Panc1 (cell line): ENCODE measurements around the gene ZBTB20. TPM values are rescaled to one million over a fixed set of nuclear protein-coding genes. Genes with fewer than 3 reads are reported as not detected.

ENCODE experiments used
- ATAC-seq: fragments of 200-7000 bp; cut with Tn5 transposase; 2 replicates; pipeline ENCODE4 v1.9.1; 2020; ENCODE audit warnings: mild to moderate bottlenecking, moderate library complexity
- BruUV-seq: library from RNA; stranded (reverse); fragments of 400-500 nt; replicated peaks from 2 replicates; lab custom pipeline; 2021; lab: Mats Ljungman, UMichigan
- CTCF ChIA-PET: fragments of 300-600 bp; sonication (Branson Sonifier 250); formaldehyde crosslinking; loops from one replicate; lab custom pipeline; 2022; ENCODE audit warnings: antibody characterized with exemption; lab: Charles Lee
- POLR2A ChIA-PET: fragments of 300-600 bp; sonication (Branson Sonifier 250); formaldehyde crosslinking; loops from one replicate; lab custom pipeline; 2022; ENCODE audit warnings: antibody characterized with exemption; lab: Charles Lee
- DNase-seq: peaks from one replicate; pipeline ENCODE4 v3.0.0-alpha.2; 2010; ENCODE audit warnings: low read depth, low spot score
- H3K27ac ChIP-seq: 2 replicates; pipeline ENCODE4 v1.5.1; 2011; ENCODE audit warnings: mild to moderate bottlenecking, low read length, inconsistent platforms
- H3K27me3 ChIP-seq: fragments of 200-500 bp; sonication (Bioruptor generic); 2 replicates; pipeline ENCODE4 v1.6.0; 2014; ENCODE audit warnings: low read length, inconsistent platforms; ENCODE audit not compliant: control insufficient read depth, insufficient read depth
- H3K36me3 ChIP-seq: fragments of 200-500 bp; sonication (Bioruptor generic); 2 replicates; pipeline ENCODE4 v1.5.1; 2014; ENCODE audit warnings: inconsistent platforms, mild to moderate bottlenecking, low read length, moderate library complexity; ENCODE audit not compliant: control insufficient read depth, insufficient read depth
- H3K4me1 ChIP-seq: 2 replicates; pipeline ENCODE4 v1.5.1; 2011; ENCODE audit warnings: inconsistent platforms, mild to moderate bottlenecking, low read length, moderate library complexity; ENCODE audit not compliant: control insufficient read depth, insufficient read depth
- H3K4me3 ChIP-seq, 2 experiments: 2 replicates each; pipeline ENCODE4 v1.5.1; 2011 to 2012; ENCODE audit warnings: low read depth in 2 of 2, low read length in 2 of 2, mild to moderate bottlenecking in 2 of 2, inconsistent platforms in 1 of 2, moderate library complexity in 1 of 2
- H3K9me3 ChIP-seq: fragments of 200-500 bp; sonication (Bioruptor generic); 2 replicates; pipeline ENCODE4 v1.5.1; 2014; ENCODE audit warnings: low read depth, mild to moderate bottlenecking, inconsistent platforms, low read length, moderate library complexity; ENCODE audit not compliant: control insufficient read depth, insufficient read depth
- POLR2AphosphoS5 ChIP-seq: IDR thresholded peaks from 2 replicates; pipeline ENCODE4 v1.6.1; 2012; ENCODE audit warnings: mild to moderate bottlenecking, low read depth, low read length, moderate library complexity
- SIN3A ChIP-seq: IDR thresholded peaks from 2 replicates; pipeline ENCODE4 v1.6.1; 2012; ENCODE audit warnings: low read depth, mild to moderate bottlenecking, low read length, moderate library complexity, borderline replicate concordance; ENCODE audit not compliant: insufficient read depth
- TCF7L2 ChIP-seq: IDR thresholded peaks from 2 replicates; pipeline ENCODE4 v1.6.1; 2011; ENCODE audit warnings: mild to moderate bottlenecking, low read depth, low read length, inconsistent platforms
- in situ Hi-C: cut with HindIII; loops from 2 replicates; pipeline ENCODE4 v1.10.0; 2016; ENCODE audit warnings: low sequenced_read_pairs, low pct_unique_long_range_greater_than_20kb
- intact Hi-C: fragments of 100-400 bp; cut with micrococcal nuclease; formaldehyde crosslinking; loops from one replicate; pipeline ENCODE4 v1.10.0; 2022; ENCODE audit not compliant: unreplicated experiment
- total RNA-seq: library from RNA; stranded (reverse); gene quantifications from one replicate; pipeline ENCODE4 v1.2.1, GENCODE V29; 2021; ENCODE audit not compliant: unreplicated experiment
- TF ChIP-seq, protein P1 (sequence below), 2 experiments: IDR thresholded peaks; 2 replicates each; pipeline ENCODE4 v1.6.1; 2011 to 2012; ENCODE audit warnings: low read depth in 2 of 2, control low read depth in 1 of 2, low read length in 1 of 2, mild to moderate bottlenecking in 1 of 2, moderate library complexity in 1 of 2; ENCODE audit not compliant: insufficient read depth in 1 of 2
- TF ChIP-seq, protein P2 (sequence below): fragments of 450-650 bp; IDR thresholded peaks from 2 replicates; pipeline ENCODE4 v1.5.1; 2017; ENCODE audit warnings: mild to moderate bottlenecking

Gene ZBTB20
- total RNA-seq, 1 experiment from 2014 or later: 4.1 TPM

DNA sequence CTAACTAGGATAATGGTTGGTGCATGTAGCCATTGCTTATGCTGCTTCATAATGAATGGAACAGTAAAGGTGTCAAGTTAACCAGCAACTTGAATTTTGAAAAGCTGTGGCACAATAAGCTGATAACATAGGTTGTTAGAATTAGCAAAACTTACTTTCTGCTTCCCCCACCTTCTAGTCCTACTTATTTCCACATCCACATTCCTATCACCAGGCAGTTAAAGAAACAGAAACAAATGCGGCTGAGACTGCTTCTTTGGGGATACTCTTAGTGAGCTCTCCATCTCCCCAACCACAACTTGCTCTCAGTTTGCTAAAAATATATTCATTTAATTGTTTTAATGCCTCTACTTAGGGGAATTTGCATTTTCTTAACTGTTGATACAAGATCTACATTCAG, 638.1 kb downstream of the ZBTB20 start:
- ATAC-seq: no peak
- intact Hi-C loops (no loop called here), in situ Hi-C loops (no loop called here)
- ChIA-PET POLR2A (no interaction called here), CTCF (no interaction called here)
- no TSS peak for BruUV-seq
- no peak overlapping the region for H3K4me3 ChIP-seq
- no peaks in the 10 kb centered on the region for H3K9me3 ChIP-seq
- no peaks in the 10 kb centered on the region for H3K4me1 ChIP-seq
- no peak overlapping the region for H3K27ac ChIP-seq
- H3K27me3 ChIP-seq: no peaks in the 10 kb centered on the region
- TF ChIP-seq TCF7L2 (no peak), POLR2AphosphoS5 (no peak), SIN3A (no peak)
- TF ChIP-seq, protein P1, sequence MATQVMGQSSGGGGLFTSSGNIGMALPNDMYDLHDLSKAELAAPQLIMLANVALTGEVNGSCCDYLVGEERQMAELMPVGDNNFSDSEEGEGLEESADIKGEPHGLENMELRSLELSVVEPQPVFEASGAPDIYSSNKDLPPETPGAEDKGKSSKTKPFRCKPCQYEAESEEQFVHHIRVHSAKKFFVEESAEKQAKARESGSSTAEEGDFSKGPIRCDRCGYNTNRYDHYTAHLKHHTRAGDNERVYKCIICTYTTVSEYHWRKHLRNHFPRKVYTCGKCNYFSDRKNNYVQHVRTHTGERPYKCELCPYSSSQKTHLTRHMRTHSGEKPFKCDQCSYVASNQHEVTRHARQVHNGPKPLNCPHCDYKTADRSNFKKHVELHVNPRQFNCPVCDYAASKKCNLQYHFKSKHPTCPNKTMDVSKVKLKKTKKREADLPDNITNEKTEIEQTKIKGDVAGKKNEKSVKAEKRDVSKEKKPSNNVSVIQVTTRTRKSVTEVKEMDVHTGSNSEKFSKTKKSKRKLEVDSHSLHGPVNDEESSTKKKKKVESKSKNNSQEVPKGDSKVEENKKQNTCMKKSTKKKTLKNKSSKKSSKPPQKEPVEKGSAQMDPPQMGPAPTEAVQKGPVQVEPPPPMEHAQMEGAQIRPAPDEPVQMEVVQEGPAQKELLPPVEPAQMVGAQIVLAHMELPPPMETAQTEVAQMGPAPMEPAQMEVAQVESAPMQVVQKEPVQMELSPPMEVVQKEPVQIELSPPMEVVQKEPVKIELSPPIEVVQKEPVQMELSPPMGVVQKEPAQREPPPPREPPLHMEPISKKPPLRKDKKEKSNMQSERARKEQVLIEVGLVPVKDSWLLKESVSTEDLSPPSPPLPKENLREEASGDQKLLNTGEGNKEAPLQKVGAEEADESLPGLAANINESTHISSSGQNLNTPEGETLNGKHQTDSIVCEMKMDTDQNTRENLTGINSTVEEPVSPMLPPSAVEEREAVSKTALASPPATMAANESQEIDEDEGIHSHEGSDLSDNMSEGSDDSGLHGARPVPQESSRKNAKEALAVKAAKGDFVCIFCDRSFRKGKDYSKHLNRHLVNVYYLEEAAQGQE (IDR thresholded peaks at IDR 0.05; ENCODE audit: insufficient read depth in 1 of 2, low read depth in 2 of 2, low read length in 1 of 2): no peak
- TF ChIP-seq, protein P2, sequence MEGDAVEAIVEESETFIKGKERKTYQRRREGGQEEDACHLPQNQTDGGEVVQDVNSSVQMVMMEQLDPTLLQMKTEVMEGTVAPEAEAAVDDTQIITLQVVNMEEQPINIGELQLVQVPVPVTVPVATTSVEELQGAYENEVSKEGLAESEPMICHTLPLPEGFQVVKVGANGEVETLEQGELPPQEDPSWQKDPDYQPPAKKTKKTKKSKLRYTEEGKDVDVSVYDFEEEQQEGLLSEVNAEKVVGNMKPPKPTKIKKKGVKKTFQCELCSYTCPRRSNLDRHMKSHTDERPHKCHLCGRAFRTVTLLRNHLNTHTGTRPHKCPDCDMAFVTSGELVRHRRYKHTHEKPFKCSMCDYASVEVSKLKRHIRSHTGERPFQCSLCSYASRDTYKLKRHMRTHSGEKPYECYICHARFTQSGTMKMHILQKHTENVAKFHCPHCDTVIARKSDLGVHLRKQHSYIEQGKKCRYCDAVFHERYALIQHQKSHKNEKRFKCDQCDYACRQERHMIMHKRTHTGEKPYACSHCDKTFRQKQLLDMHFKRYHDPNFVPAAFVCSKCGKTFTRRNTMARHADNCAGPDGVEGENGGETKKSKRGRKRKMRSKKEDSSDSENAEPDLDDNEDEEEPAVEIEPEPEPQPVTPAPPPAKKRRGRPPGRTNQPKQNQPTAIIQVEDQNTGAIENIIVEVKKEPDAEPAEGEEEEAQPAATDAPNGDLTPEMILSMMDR: no peak
- DNase-seq: no peak
- H3K36me3 ChIP-seq: no peaks in the 10 kb centered on the region

DNA sequence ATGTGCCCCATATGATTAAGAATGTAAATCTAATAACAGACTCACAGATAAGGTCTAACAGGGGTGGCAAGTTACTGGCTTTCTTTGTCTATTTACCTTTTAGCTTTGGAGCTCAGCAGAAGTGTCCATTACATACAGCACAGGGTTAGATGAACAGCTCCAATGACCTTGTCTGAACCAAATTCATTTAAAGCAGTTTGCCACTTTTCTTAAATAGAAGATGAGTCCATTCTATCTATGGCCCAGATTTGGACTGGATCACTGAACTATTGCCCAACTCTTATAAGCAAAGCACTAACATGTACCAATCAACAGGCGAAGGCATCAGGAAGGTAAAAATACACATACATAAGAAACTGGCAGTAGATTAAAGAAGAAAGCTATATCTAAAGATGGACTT, 638.9 kb downstream of the ZBTB20 start:
- intact Hi-C loops: no loop called here
- Histone ChIP-seq H3K4me1 (no peaks in the 10 kb centered on the region), H3K27ac (no peak overlapping the region), H3K9me3 (no peaks in the 10 kb centered on the region), H3K36me3 (no peaks in the 10 kb centered on the region), H3K4me3 (no peak overlapping the region), H3K27me3 (no peaks in the 10 kb centered on the region)
- BruUV-seq: no TSS peak
- POLR2A ChIA-PET: no interaction called here
- in situ Hi-C loops: no loop called here
- TF ChIP-seq SIN3A (no peak), TCF7L2 (no peak), POLR2AphosphoS5 (no peak)
- TF ChIP-seq, protein P2: no peak
- TF ChIP-seq, protein P1 (IDR thresholded peaks at IDR 0.05; ENCODE audit: insufficient read depth in 1 of 2, low read depth in 2 of 2, low read length in 1 of 2): no peak
- CTCF ChIA-PET: no interaction called here
- DNase-seq: no peak
- no peak for ATAC-seq
